H1 (cell line): Measurements from ENCODE around the gene OTUB1. TPM values are rescaled to one million over a fixed set of nuclear protein-coding genes. Genes with fewer than 3 reads are reported as not detected.

ENCODE experiments used
- CHD1 ChIP-seq: IDR thresholded peaks from 2 replicates; pipeline ENCODE4 v1.6.1; 2012; ENCODE audit warnings: low read depth, low read length, improper control_type of control experiment
- HDAC2 ChIP-seq, 2 experiments: fragments of 300-600 bp in 1 of 2; sonication (generic) in 1 of 2; IDR thresholded peaks; 2 replicates each; pipeline ENCODE4 v1.6.1; 2011 to 2012; ENCODE audit warnings: low read depth in 2 of 2, low read length in 2 of 2, mild to moderate bottlenecking in 2 of 2, moderate library complexity in 2 of 2, borderline replicate concordance in 1 of 2, inconsistent platforms in 1 of 2
- MAFK ChIP-seq: IDR thresholded peaks from 2 replicates; pipeline ENCODE4 v1.6.1; 2012; ENCODE audit warnings: low read depth, mild to moderate bottlenecking, improper control_type of control experiment, low read length
- RXRA ChIP-seq: IDR thresholded peaks from 2 replicates; pipeline ENCODE4 v1.6.1; 2011; ENCODE audit warnings: low read depth, mild to moderate bottlenecking, low read length, moderate library complexity; ENCODE audit not compliant: insufficient read depth
- SIN3A ChIP-seq, 2 experiments: IDR thresholded peaks in 1 of 2; conservative IDR thresholded peaks in 1 of 2; 2 replicates each; pipeline ENCODE4 v1.6.1; 2011 to 2012; ENCODE audit warnings: low read length in 2 of 2, improper control_type of control experiment in 1 of 2, low read depth in 1 of 2, mild to moderate bottlenecking in 1 of 2
- TBP ChIP-seq: IDR thresholded peaks from 2 replicates; pipeline ENCODE4 v1.6.1; 2011; ENCODE audit warnings: low read depth, low read length, improper control_type of control experiment
- TCF12 ChIP-seq: IDR thresholded peaks from 2 replicates; pipeline ENCODE4 v1.6.1; 2011; ENCODE audit warnings: low read depth, mild to moderate bottlenecking, low read length
- TEAD4 ChIP-seq: IDR thresholded peaks from 2 replicates; pipeline ENCODE4 v1.6.1; 2012; ENCODE audit warnings: low read depth, low read length, inconsistent platforms, mixed read lengths
- polyA plus RNA-seq, 7 experiments: library from polyadenylated mRNA; depleted of rRNA in 3 of 7; stranded (reverse) in 5 of 7; unstranded in 2 of 7; fragments of >200 nt in 5 of 7; fragments of 200-250 nt in 2 of 7; gene quantifications; 1 replicate in 5 of 7; 2 replicates in 1 of 7; 4 replicates in 1 of 7; pipeline versions ENCODE4 v1.2.1 to v1.2.3, GENCODE V29; 2011 to 2013; ENCODE audit warnings: missing spikeins in 2 of 7, mixed read lengths in 2 of 7
- total RNA-seq: library from RNA; stranded (reverse); fragmentation: NEBNext Ultra II Directional; extraction: Animal tissue kit (Norgen Biotek cat#: 25700); gene quantifications from 2 replicates; pipeline ENCODE4 v1.2.1, GENCODE V29; 2021
- TF ChIP-seq, protein P1 (sequence below): IDR thresholded peaks from 2 replicates; pipeline ENCODE4 v1.6.1; 2011; ENCODE audit warnings: low read depth, mild to moderate bottlenecking, low read length; ENCODE audit not compliant: insufficient read depth
- TF ChIP-seq, protein P2 (sequence below): IDR thresholded peaks from 2 replicates; pipeline ENCODE4 v1.6.1; 2012; ENCODE audit warnings: low read length, inconsistent platforms

The OTUB1 gene
- total and polyA plus RNA-seq, 2 of the 8 experiments (the other 6 are each of a cell fraction or from before 2014, with no cell fraction given) = 110 to 274 TPM

DNA sequence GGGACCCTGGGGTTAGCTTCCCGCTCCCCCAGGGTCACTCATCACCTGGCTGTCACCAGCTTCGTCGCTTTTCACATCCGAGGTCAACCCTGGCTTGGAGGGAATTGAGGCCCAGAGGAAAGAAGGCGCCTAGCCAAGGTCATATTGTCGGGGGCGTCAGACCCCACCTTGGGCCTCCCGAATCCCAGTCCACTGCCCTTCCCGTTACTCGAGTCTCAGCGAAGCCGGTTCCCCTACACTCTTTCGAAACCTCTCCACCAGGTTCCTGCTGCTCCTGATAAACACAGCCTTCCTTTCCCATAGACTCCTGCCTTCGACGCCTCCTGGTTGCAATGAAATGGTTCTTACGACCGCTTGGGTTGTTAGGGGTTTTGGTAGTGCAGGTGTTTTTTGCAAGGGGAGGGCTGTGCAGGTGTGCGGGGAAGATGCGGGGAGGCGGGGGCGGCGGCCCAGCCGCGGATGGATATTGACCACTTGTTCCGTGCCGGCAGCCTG lies 46.8 kb upstream of the OTUB1 start (continued):
- TF ChIP-seq HDAC2 (IDR thresholded peaks at IDR 0.05; ENCODE audit: borderline replicate concordance in 1 of 2, low read depth in 2 of 2, low read length in 2 of 2) = no peak
- TF ChIP-seq, protein P1, sequence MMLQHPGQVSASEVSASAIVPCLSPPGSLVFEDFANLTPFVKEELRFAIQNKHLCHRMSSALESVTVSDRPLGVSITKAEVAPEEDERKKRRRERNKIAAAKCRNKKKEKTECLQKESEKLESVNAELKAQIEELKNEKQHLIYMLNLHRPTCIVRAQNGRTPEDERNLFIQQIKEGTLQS = no peak
- no peak for TF ChIP-seq TCF12
- TF ChIP-seq MAFK = no peak
- TF ChIP-seq TEAD4 = no peak
- TF ChIP-seq, protein P2, sequence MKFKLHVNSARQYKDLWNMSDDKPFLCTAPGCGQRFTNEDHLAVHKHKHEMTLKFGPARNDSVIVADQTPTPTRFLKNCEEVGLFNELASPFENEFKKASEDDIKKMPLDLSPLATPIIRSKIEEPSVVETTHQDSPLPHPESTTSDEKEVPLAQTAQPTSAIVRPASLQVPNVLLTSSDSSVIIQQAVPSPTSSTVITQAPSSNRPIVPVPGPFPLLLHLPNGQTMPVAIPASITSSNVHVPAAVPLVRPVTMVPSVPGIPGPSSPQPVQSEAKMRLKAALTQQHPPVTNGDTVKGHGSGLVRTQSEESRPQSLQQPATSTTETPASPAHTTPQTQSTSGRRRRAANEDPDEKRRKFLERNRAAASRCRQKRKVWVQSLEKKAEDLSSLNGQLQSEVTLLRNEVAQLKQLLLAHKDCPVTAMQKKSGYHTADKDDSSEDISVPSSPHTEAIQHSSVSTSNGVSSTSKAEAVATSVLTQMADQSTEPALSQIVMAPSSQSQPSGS = no peak
- TF ChIP-seq RXRA = no peak
- TF ChIP-seq SIN3A (conservative IDR thresholded peaks at IDR 0.05 in 1 of 2, IDR thresholded peaks at IDR 0.05 in 1 of 2; ENCODE audit: low read depth in 1 of 2, low read length in 2 of 2) = peak in 1 of 2 experiments; percentile 15; a peak in 1 of 4 replicates
- no peak for TF ChIP-seq TBP
- TF ChIP-seq CHD1 = no peak
